ENCODE measurements around the gene SLC25A38.

Gene SLC25A38

GRCh38 chr3:39427506-39427905 lies 44.3 kb downstream of the SLC25A38 start:
- no peaks in the 10 kb centered on the region for H3K4me1 ChIP-seq (ENCODE audit: low read length)
- H3K4me3 ChIP-seq (ENCODE audit: low read length): no peak overlapping the region
- H3K4me2 ChIP-seq (ENCODE audit: low read depth, low read length): no peak overlapping the region
- no peaks in the 10 kb centered on the region for H3K36me3 ChIP-seq (replicated peaks; ENCODE audit: insufficient read depth, low read length)
- no peaks in the 10 kb centered on the region for H3K27me3 ChIP-seq (replicated peaks; ENCODE audit: insufficient read depth, low read length)
- no peak overlapping the region for H3K9ac ChIP-seq (ENCODE audit: low read length)
- no peaks in the 10 kb centered on the region for H3F3A ChIP-seq (ENCODE audit: insufficient read depth, low read length)
- H2AFZ ChIP-seq (ENCODE audit: low read length): no peak overlapping the region
- no peaks in the 10 kb centered on the region for H3K79me2 ChIP-seq (ENCODE audit: low read length)
- H3K9me2 ChIP-seq (replicated peaks; ENCODE audit: insufficient read depth, low read length): no peaks in the 10 kb centered on the region
- no peak for TF ChIP-seq CTCF (IDR thresholded peaks at IDR 0.05; ENCODE audit: low read length)
- no peak for TF ChIP-seq EZH2 (optimal IDR thresholded peaks at IDR 0.05; ENCODE audit: low read depth, low read length)
- no peak for TF ChIP-seq EZH2phosphoT487 (IDR thresholded peaks at IDR 0.05; ENCODE audit: low read length)
- no peak for DNase-seq
- H3K27ac ChIP-seq (ENCODE audit: low read length): no peak overlapping the region
- H4K20me1 ChIP-seq (ENCODE audit: insufficient read depth, low read length): no peaks in the 10 kb centered on the region
- H3K9me3 ChIP-seq (replicated peaks; ENCODE audit: insufficient read depth, low read length): no peaks in the 10 kb centered on the region

- Histone ChIP-seq H3K27me3 (replicated peaks; ENCODE audit: insufficient read depth, low read length) (no peaks in the 10 kb centered on the region), H3K9me3 (replicated peaks; ENCODE audit: insufficient read depth, low read length) (no peaks in the 10 kb centered on the region), H4K20me1 (ENCODE audit: insufficient read depth, low read length) (no peaks in the 10 kb centered on the region), H3K79me2 (ENCODE audit: low read length) (no peaks in the 10 kb centered on the region), H2AFZ (ENCODE audit: low read length) (no peak overlapping the region), H3K36me3 (replicated peaks; ENCODE audit: insufficient read depth, low read length) (no peaks in the 10 kb centered on the region), H3K4me3 (ENCODE audit: low read length) (no peak overlapping the region), H3K4me2 (ENCODE audit: low read depth, low read length) (no peak overlapping the region), H3K9ac (ENCODE audit: low read length) (no peak overlapping the region), H3K9me2 (replicated peaks; ENCODE audit: insufficient read depth, low read length) (no peaks in the 10 kb centered on the region), H3K4me1 (ENCODE audit: low read length) (no peaks in the 10 kb centered on the region), H3K27ac (ENCODE audit: low read length) (no peak overlapping the region), H3F3A (ENCODE audit: insufficient read depth, low read length) (no peaks in the 10 kb centered on the region)
- DNase-seq: no peak
- TF ChIP-seq CTCF (IDR thresholded peaks at IDR 0.05; ENCODE audit: low read length): no peak
- no peak for TF ChIP-seq EZH2 (optimal IDR thresholded peaks at IDR 0.05; ENCODE audit: low read depth, low read length)
- TF ChIP-seq EZH2phosphoT487 (IDR thresholded peaks at IDR 0.05; ENCODE audit: low read length): no peak
Measured at GRCh38 chr3:39428745-39429201, 45.6 kb downstream of the SLC25A38 start.

- H3K4me1 ChIP-seq (ENCODE audit: low read length): no peaks in the 10 kb centered on the region
- H3K9me3 ChIP-seq (replicated peaks; ENCODE audit: insufficient read depth, low read length): no peaks in the 10 kb centered on the region
- no peaks in the 10 kb centered on the region for H3F3A ChIP-seq (ENCODE audit: insufficient read depth, low read length)
- H3K4me2 ChIP-seq (ENCODE audit: low read depth, low read length): no peak overlapping the region
- H3K27me3 ChIP-seq (replicated peaks; ENCODE audit: insufficient read depth, low read length): no peaks in the 10 kb centered on the region
- no peak for DNase-seq
- no peaks in the 10 kb centered on the region for H3K9me2 ChIP-seq (replicated peaks; ENCODE audit: insufficient read depth, low read length)
- no peaks in the 10 kb centered on the region for H4K20me1 ChIP-seq (ENCODE audit: insufficient read depth, low read length)
- H3K4me3 ChIP-seq (ENCODE audit: low read length): no peak overlapping the region
- no peaks in the 10 kb centered on the region for H3K36me3 ChIP-seq (replicated peaks; ENCODE audit: insufficient read depth, low read length)
- no peak overlapping the region for H3K27ac ChIP-seq (ENCODE audit: low read length)
- no peaks in the 10 kb centered on the region for H3K79me2 ChIP-seq (ENCODE audit: low read length)
- no peak overlapping the region for H3K9ac ChIP-seq (ENCODE audit: low read length)
- TF ChIP-seq EZH2 (optimal IDR thresholded peaks at IDR 0.05; ENCODE audit: low read depth, low read length) (no peak), EZH2phosphoT487 (IDR thresholded peaks at IDR 0.05; ENCODE audit: low read length) (no peak), CTCF (IDR thresholded peaks at IDR 0.05; ENCODE audit: low read length) (no peak)
- no peak overlapping the region for H2AFZ ChIP-seq (ENCODE audit: low read length)
Measured at GRCh38 chr3:39429466-39429865, 46.3 kb downstream of the SLC25A38 start.

Measured in MM.1S (cell line).